ELF-1 (cell line): ENCODE measurements around the gene PRSS38.

Experiments
- DNase-seq: peaks from one replicate; pipeline ENCODE4 v3.0.0-alpha.2; 2016; ENCODE audit warnings: low read depth, low spot score

Gene PRSS38

DNA sequence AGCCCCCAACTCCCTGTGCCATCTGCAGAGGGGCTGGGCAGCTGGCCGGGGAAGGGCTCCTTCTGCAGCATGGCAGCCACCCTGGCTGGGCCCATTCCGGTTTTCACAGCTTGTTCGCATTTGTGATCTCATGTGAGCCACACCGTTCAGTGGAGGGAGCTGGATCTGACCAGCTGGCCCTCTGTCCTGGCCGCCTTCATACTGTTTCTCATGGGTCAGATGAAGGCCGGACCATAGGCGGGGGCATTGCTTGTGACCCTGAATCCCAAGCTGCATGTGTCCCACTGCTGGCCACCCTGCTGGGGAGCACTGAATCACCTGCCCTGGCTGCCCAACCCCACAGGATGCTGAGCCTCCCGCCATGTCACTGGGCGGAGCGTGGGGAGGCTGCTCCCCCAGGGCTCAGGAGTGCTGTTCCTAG, 36.4 kb upstream of the PRSS38 start:
- DNase-seq: no peak

DNA sequence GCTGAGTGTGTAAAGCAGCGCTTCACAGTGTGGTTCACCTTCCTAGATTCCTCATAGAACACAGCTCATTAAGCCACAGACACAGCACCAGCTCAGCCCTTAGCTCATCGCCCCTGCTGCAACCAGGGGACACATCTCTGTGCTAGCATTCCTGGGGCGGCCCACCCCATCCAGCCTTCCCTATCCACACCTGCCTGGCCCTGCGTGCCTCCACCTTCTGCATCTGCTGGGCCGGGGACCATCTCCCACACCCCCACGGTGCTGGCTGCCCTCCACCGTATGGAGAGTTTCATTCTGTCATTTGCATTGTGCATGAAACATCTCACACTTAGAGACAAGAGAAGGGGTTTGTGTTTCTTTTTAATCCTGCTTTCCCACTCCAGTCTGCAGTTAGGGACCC, 35.8 kb upstream of the PRSS38 start:
- no peak for DNase-seq

DNA sequence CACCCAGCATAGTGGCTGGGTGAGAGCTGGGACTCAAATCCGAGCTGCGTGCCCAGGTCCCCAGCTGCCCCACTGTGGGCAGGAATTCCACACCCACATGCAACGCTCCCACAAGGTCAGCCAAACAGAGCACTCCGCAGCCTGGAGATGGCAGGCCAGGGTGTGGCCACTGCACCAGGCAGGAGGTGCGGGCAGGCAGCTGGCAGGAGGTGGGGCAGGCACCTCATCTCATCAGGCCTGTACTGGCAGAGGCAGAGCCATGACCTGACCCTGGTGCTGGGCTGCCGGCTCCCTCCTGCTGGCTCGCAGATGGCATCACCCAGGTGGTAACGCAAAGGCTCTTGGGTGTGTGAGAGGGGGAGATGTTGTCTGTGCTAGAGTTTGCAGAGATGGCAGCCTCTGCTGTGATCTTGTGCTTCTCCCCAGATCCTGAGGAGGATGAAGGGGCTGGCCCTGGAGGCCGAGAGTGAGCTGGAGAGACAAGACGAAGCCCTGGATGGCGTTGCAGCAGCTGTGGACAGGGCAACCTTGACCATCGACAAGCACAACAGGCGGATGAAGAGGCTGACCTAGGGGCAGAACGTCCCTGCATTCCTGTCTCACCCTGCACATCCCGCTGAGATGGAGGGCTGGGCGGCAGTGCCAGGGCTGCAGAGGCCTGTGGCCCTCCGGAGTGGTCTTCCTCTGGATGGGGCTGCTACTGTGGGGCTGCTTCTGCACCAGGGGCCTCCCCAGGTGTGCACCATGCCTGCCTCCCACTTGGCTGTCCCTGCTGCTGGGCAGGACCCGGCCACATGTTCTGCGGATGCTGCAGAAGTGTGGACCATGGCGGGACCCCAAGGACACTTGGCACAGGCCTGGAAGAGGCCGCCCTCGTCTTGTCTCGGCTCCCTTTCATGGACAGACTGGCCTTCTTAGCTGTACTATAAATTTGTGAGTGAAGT, 35.1 kb upstream of the PRSS38 start:
- DNase-seq: no peak

DNA sequence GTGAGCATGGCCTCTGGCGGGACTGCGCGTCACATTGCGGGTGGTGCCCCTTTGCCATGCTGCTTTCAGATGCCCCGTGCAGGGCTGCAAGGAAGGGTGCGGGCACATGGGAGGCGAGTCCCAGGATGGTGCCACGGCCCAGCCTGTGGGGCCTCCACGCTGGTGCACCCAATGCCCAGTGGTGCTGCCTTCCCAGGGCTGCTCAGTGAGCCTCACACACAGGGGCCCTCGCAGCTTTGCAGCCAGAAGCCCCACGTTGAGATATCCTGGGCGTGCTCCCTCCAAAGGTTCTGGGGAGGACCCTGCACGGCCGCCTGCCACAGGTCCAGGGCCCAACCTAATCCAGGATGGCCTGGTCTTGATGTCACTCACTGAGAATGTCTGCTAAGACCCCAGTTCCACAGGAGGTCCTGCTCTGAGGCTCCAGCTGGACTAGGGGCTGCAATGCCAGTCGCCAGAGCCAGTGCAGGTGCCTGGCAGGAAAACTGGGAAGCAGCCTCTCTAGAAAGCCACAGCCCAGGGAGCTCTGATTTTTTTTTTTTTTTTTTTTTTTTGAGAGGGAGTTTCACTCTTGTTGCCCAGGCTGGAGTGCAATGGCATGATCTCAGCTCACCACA, 34.1 kb upstream of the PRSS38 start:
- no peak for DNase-seq

DNA sequence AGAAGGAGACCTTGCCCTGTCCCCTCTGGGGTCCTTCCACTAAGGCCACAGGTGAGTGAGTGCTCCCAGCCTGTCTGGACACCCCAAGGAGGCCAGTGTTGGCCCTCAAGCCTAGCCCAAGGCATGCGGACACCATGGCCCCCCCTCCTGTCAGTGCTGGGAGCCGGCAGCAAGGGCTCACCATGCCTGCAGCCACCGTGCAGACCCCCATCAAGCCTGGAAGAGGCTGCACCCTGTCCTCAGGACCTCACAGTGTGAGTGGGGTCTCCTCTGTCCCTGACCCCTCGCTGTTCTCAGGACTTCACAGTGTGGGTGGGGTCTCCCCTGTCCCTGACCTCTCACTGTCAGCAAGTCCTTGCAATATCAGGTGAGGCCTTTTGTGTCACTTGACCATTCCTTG, 33.2 kb upstream of the PRSS38 start:
- DNase-seq: no peak

DNA sequence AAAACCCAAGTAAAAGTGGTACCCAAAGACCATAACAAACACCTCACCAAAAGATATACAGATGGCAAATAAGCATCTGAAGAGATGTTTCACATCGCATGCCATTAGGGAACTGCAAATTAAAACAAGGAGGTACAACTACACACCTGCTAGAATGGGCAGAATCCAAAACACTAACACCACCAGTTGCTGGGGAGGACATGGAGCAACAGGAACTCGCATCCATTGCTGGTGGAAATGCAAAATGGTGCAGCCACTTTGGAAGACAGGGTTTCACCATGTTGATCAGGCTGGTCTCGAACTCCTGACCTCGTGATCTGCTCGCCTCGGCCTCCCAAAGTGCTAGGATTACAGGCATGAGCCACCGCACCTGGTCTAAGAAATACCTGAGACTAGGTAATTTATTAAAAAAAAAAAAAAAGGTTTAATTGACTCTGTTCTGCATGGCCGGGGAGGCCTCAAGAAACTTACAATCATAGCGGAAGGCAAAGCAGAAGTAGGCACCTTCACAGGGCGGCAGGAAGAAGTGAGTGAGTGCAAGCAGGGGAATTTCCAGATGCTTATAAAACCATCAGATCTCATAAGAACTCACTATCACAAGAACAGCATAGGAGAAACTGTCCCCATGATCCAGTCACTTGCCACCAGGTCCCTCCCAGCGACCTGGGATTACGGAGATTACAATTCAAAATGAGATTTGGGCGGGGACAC, 30.2 kb upstream of the PRSS38 start:
- DNase-seq: no peak

DNA sequence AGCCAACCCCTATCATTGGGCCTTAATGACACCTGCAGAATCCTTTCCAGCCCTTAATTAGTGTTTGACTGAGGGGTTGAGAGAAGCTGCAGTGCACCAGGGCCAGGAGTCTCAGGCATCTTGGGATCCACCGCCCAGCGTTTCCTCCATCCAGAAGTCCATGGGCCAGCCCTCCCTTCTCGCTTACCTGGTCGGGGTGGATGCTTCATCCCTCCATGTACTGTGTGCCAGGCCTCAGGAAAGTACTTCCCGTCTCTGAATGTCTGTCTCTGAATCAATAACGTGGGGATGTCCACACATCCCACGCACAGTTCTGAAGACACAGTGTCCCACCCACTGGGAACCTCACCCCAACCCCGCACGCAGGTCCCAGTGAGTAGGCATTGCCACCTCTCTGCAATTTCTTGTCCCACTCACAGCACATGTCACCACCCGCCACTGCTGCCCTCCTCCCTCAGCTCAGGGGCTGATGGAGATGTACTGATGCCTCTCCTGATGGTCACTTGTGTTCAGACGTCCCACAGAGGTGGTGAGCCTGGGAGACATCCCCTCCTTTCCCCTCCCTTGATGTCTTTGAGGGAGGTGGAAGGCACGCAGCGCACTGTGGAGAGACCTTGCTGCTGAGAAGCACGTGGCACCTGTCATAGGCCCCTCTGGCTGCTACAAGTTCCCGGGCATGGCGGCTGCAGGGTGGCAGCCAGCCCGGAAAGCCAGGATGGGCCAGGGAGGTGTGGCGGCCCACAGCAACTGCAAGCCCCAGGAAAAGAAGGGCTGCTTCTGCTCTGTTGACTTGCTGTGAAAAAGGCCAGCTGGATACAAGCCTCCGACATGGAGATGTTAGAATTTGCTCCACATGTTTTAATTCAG, 29.4 kb upstream of the PRSS38 start:
- DNase-seq: no peak

DNA sequence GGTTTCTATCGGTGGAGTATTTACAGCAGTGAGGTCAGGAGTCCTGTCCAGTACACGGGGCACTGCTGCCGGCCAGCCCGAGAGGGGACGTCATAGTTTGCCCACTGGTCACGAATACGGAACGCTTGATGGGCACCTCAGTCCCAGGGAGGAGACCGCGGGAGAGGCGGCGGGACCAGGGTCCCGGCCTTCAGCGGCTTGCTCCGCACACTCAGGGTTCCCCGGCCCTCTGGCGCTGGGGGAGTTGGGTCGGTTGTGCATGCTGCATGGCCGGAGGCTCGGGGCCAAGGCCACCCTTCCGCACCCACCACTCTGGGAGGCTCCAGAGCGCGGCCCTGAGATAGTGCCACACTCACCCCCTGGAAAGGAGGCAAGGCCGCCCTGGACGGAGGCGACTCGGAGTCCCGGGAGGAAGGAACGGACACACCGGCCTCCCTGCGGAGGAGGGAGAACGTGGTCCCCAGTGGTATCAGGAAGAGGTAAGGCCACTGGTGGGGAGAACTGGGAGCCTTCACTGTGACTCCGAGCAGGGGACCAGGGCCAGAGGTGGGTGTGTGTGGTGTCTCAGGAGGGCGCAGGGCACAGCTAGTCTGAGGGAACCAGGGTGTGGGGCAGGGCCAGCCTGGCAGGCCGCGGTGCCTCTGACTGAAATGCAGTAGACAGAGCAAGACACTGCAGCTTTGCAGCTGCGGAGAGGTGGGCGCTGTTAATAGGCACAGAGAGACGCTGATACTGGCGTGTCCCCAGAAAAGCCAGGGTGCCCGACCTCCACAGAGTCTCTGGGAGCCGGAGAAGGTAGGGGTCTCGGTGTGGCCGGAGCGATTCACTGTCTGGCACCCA, 28.6 kb upstream of the PRSS38 start:
- peak; percentile 43 for DNase-seq

DNA sequence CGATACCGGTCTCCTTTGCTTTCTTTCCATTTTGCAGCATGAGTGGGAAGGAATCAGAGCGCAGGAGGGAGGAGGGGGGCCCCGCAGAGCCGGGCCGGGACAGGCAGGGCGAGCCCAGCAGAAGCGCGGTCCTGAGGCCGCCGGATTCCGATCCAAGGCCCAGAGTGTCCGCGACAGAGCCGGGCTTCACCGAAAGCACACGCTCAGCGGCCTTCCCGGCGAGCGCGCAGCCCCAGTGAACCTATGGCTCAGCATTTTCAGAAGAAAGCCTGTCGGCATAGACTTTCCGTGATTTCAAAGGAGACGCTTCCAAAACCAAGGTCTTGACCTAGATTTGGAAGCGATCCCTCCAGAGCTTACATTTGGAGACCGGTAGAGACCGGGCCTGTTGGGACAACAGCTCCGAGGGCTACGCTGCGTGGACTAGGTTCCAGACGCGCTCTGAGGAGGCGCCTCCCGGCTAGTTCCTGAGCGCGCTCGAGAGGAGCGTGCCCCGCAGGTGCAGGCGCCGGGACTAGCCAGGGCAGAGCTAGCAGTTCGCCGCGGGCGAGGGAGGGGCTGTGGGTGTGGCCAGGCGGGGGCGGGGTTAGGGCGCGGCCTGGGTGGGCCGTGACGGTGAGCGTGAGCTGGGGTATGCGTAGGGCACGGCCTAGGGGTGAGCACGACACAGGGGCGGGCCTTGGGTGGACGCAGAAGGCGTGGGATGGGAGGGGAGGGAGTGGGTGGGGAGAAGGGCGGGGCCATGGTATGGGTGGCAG, 27.8 kb upstream of the PRSS38 start:
- DNase-seq: peak; percentile 88

DNA sequence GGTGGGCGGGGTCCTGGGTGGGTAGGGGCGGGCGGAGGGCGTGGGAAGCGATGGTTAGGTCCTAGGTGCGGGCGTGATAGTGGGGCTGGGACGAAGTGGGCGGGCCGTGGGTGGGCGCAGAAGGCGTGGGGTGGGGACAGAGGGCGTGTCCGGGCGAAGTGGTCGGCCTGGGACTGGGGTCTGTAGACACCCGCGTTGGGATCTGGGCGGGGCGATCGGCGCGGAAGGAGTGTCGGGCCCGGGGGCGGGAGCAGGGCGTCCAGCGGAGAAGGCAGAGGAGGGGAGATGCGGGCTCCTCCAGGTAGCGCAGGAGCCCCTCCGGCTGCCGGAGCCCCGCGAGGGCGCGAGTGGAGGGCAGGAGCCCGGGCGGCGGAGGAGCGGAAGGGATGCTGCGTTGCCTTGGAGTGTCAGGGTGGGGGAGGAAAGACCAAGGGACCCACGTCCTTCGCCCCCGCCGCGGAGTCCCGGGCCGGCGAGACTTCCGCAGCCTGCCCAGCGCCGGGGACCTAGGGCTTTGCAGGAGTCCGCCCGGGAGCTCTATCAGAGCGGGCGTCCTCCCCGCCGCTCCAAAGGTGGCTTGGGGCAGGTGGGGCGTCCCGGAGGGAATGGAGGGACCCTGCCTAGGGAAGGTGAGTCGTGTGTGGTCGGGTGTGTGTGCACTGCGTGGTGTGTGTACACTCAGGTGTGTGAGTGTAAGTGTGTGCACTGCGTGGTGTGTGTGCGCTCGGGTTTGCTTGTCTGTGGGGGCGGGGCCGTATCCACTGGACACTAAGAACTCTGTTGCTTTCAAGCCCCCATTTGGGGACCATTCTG, 27.0 kb upstream of the PRSS38 start:
- peak; percentile 88 for DNase-seq

DNA sequence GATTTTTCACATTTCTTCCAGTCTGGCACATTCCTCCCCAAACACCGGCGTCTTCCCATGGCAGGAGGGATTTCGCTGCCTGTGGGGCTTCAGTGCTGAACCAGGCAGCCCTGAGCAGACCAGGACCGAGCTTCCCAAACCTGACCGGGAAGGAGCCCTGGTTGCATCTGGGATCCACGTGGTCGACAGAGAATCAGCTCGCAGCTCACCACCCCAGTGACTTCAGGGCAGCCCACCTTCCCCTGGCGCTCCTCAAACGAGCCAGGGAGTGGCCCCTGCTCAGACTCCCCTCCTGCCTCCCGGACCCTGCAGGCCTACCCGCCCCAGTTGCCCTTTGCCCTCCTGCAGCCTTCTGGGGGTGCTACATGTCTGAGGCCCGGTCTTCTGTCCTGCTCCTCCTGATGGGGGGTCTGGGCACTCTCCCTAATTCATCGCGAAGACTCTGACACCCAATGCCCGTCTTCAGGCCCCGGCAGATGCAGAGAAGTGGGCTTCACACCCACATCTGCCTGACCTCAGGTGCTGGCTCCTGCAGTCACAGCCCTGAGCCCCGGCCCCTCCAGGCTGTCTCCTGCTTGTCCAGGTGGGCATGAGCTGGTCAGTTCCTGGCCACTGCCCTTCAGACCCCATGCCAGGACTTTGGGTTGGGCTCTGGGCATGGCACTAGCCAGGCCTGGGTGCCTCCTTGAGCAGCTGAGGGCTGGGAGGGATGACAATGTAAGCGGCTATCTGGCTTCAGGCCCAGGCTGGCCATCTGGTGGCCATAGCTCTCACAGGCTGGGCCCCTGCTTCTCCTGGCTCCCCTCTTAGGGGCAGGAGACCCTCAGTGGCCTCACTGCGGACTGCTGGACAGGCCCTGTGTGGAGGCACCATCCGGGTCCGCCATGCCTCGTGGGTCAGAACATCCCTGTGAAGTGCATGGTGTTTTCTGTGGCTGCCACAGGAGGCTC, 26.1 kb upstream of the PRSS38 start:
- peak; percentile 47 for DNase-seq

DNA sequence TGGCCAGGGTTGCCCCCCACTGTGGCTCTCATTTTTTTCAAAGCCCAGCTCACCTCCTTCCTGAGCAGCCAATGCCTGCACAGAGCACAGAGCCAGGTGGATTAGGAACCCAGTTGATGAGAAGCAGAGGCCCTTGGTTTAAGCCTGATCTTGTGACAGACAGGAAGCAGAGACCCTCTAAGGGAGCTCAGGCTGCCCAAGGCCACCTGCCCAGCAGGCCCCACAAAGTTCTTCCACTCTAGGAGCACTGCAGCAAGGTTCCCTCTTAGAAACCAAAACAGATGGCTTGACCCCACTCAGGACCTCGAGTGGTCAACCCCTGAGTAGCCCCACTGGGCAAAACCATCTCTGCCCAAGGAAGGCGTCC, 25.5 kb upstream of the PRSS38 start:
- DNase-seq: no peak

DNA sequence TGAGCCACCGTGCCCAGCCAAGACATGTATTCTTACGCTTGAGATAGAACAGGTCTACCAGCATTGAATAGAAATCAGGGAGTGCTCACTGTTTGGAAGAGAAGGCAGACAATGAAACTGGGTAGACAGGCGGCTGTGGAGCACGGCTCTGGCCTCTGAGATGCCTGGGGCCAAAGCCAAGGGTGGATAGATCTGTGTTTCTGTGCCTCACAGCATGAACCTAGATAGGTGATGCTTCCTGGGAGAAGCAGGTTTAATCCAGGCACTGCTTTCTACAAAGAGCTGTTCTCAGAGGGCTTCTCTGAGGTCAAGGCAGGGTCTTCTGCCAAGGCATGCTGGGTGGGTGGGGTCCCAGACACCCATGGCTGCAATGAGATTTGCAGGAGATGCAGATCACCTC, 24.6 kb upstream of the PRSS38 start:
- DNase-seq: peak; percentile 54

DNA sequence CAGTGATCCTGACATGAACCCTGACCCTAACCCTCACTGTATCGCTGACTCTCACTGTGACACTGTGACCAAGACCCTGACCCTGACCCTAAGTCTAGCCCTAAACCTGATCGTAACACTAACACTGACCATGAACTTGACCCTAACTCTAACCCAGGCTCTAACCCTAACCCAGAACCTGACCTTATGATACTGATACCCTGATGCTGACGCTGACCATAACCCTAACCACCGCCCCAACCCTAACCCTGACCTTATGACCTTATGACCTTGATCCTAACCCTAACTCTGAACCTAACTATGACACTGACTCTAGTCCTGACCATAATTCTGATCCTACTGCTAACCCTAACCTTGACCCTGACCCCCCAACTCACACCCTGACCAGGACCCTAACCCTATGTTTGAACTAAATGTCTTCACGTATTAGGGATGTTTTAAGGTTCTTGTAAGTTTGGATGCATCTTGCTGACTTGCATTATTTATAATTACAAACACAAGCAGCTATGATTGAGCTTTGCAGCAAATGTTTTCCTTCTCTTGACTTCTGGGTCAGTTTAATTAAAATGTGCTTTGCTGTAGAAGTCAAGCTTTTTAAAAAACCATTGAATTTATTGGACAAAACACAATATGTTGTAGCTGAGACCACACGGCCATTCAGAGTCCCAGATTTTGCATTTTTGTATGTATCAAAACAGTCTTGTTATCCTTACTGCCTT, 23.9 kb upstream of the PRSS38 start:
- no peak for DNase-seq

DNA sequence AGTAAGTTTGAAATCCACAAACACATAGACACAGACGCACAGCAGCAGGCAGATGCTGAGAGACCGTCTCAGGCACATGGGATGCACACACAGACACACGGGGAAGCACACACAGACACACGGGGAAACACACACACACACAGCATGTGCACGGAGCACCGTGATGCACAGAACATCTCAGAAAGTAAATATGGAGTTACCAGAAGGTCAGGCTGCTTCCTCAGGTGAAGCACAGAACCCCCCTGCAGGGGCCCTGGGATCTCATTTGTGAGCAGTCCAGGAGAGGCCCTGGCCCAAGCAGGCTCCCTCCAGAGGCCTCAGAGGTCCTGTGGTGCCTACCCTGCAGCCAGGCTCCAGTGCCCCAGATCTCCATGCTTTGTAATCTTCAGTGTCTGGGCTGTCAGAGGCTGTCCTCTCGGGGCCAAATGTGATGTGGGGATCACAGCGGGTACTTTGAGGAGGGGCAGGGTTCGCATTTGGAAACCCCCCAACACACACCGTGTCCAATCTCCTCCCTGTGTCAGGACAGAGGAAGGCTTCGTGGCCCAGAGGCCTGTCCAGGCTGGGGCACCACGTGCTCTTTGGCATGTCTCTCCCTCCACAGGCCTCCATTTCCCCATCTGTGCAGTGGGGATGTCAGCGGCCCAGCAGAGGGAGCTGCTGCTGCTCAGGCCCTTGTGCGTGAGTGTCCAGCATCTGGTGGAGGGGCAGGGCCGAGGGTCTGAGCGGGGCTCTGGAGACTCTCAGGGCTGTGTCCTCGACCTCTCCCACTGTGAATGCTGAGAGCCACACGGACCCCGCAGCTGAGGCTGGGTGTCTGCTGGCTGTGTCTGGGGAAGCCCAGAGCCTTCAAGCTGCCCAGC, 23.0 kb upstream of the PRSS38 start:
- peak; percentile 62 for DNase-seq
